SK-N-SH (cell line): ENCODE measurements around the gene SASH1. TPM values are rescaled to one million over a fixed set of nuclear protein-coding genes. Genes with fewer than 3 reads are reported as not detected.

ENCODE experiments used
- CTCF ChIA-PET: fragments of 300-600, 350-600 bp; formaldehyde crosslinking; extraction: SDS; loops from one replicate; lab custom pipeline; 2021; lab: Yijun Ruan, JAX
- POLR2A ChIA-PET: fragments of 350-600 bp; sonication (Branson Sonifier 250); formaldehyde crosslinking; extraction: SDS; loops from one replicate; lab custom pipeline; 2020; ENCODE audit warnings: antibody characterized with exemption, inconsistent platforms; lab: Yijun Ruan, JAX
- DNase-seq: peaks from one replicate; pipeline ENCODE4 v3.0.0; 2012
- H2AFZ ChIP-seq: fragments of 200-600 bp; sonication (generic); 2 replicates; pipeline ENCODE4 v1.8.1; 2016; ENCODE audit warnings: antibody characterized with exemption, mild to moderate bottlenecking, low read depth
- H3F3A ChIP-seq: fragments of 200-600 bp; sonication (generic); replicated peaks from 2 replicates; pipeline ENCODE3; 2016; ENCODE audit warnings: antibody characterized with exemption, mild to moderate bottlenecking; ENCODE audit not compliant: insufficient read depth
- H3K27ac ChIP-seq, 2 experiments: fragments of 200-500 bp in 1 of 2; fragments of 200-600 bp in 1 of 2; sonication (Bioruptor generic) in 1 of 2; sonication (generic), shearing (Covaris generic) in 1 of 2; 2 replicates each; pipeline versions ENCODE4 v1.5.1 to v1.6.1; 2014 to 2016; ENCODE audit warnings: low read depth in 2 of 2, inconsistent platforms in 1 of 2, low read length in 1 of 2, mild to moderate bottlenecking in 1 of 2, mixed read lengths in 1 of 2
- H3K27me3 ChIP-seq: fragments of 200-600 bp; sonication (generic), shearing (Covaris generic); 2 replicates; pipeline ENCODE4 v1.6.1; 2016; ENCODE audit warnings: mixed run types; ENCODE audit not compliant: insufficient read depth
- H3K36me3 ChIP-seq, 2 experiments: fragments of 200-500 bp in 1 of 2; fragments of 200-600 bp in 1 of 2; sonication (Bioruptor generic) in 1 of 2; sonication (generic) in 1 of 2; replicated peaks in 1 of 2; 2 replicates each; pipeline versions ENCODE3 to v1.5.1; 2014 to 2016; ENCODE audit warnings: low read length in 1 of 2, mild to moderate bottlenecking in 1 of 2; ENCODE audit not compliant: insufficient read depth in 2 of 2, control insufficient read depth in 1 of 2
- H3K4me1 ChIP-seq, 2 experiments: fragments of 200-500 bp in 1 of 2; fragments of 200-600 bp in 1 of 2; sonication (Bioruptor generic) in 1 of 2; sonication (generic), shearing (Covaris generic) in 1 of 2; 2 replicates each; pipeline versions ENCODE4 v1.5.1 to v1.6.1; 2014 to 2016; ENCODE audit warnings: low read depth in 1 of 2, low read length in 1 of 2, mixed run types in 1 of 2; ENCODE audit not compliant: insufficient read depth in 2 of 2, control insufficient read depth in 1 of 2
- H3K4me2 ChIP-seq: fragments of 200-600 bp; sonication (generic), shearing (Covaris generic); 2 replicates; pipeline ENCODE4 v1.6.1; 2017; ENCODE audit warnings: mixed run types
- H3K4me3 ChIP-seq, 2 experiments: fragments of 200-500 bp in 1 of 2; fragments of 200-600 bp in 1 of 2; sonication (Bioruptor generic) in 1 of 2; sonication (generic), shearing (Covaris generic) in 1 of 2; 2 replicates each; pipeline versions ENCODE4 v1.5.1 to v1.8.1; 2014 to 2016; ENCODE audit warnings: low read depth in 2 of 2, inconsistent platforms in 1 of 2, low read length in 1 of 2, mild to moderate bottlenecking in 1 of 2, mixed read lengths in 1 of 2, moderate library complexity in 1 of 2
- H3K79me2 ChIP-seq: fragments of 200-600 bp; sonication (generic); 2 replicates; pipeline ENCODE4 v1.8.1; 2017; ENCODE audit warnings: mild to moderate bottlenecking; ENCODE audit not compliant: insufficient read depth
- H3K9ac ChIP-seq: fragments of 200-600 bp; sonication (generic); 2 replicates; pipeline ENCODE4 v1.6.1; 2017; ENCODE audit warnings: mixed run types
- H3K9me2 ChIP-seq: fragments of 200-600 bp; sonication (generic); 2 replicates; pipeline ENCODE4 v1.6.1; 2017; ENCODE audit warnings: mixed run types
- H3K9me3 ChIP-seq: fragments of 200-600 bp; sonication (generic); 2 replicates; pipeline ENCODE4 v1.6.1; 2017; ENCODE audit warnings: mixed run types, mild to moderate bottlenecking, moderate library complexity
- H4K20me1 ChIP-seq: fragments of 200-600 bp; sonication (generic); 2 replicates; pipeline ENCODE4 v1.6.1; 2017; ENCODE audit warnings: mild to moderate bottlenecking, mixed run types; ENCODE audit not compliant: insufficient read depth
- CHD2 ChIP-seq: fragments of 150-350 bp; IDR thresholded peaks from 2 replicates; pipeline ENCODE4 v1.6.1; 2018; ENCODE audit warnings: low read length; ENCODE audit not compliant: partially characterized antibody
- FOXJ3 ChIP-seq: sonication (generic); formaldehyde crosslinking; IDR thresholded peaks from 2 replicates; pipeline ENCODE4 v1.5.1; 2020; ENCODE audit warnings: mild to moderate bottlenecking, missing genetic modification reagents
- FOXM1 ChIP-seq: IDR thresholded peaks from 2 replicates; pipeline ENCODE4 v1.4.0; 2012; ENCODE audit warnings: low read depth, mild to moderate bottlenecking
- GABPA ChIP-seq: IDR thresholded peaks from 2 replicates; pipeline ENCODE4 v1.4.0; 2012; ENCODE audit warnings: low read depth, mild to moderate bottlenecking
- MXI1 ChIP-seq: IDR thresholded peaks from 2 replicates; pipeline ENCODE4 v1.6.1; 2012; ENCODE audit warnings: mild to moderate bottlenecking, low read depth, low read length, improper control_type of control experiment
- NFIC ChIP-seq: IDR thresholded peaks from 2 replicates; pipeline ENCODE4 v1.4.0; 2012; ENCODE audit warnings: borderline replicate concordance
- NRF1 ChIP-seq: IDR thresholded peaks from 2 replicates; pipeline ENCODE4 v1.6.1; 2012; ENCODE audit warnings: low read depth, mild to moderate bottlenecking, low read length
- POLR2AphosphoS5 ChIP-seq: IDR thresholded peaks from 2 replicates; pipeline ENCODE4 v1.6.1; 2012; ENCODE audit warnings: low read depth, low read length
- RAD21 ChIP-seq: IDR thresholded peaks from 2 replicates; pipeline ENCODE4 v1.6.1; 2012; ENCODE audit warnings: mild to moderate bottlenecking, low read length
- RFX5 ChIP-seq: IDR thresholded peaks from 2 replicates; pipeline ENCODE4 v1.6.1; 2012; ENCODE audit warnings: mild to moderate bottlenecking, improper control_type of control experiment, low read length
- SIN3A ChIP-seq: IDR thresholded peaks from 2 replicates; pipeline ENCODE4 v1.6.1; 2012; ENCODE audit warnings: low read depth, mild to moderate bottlenecking, low read length, moderate library complexity, borderline replicate concordance
- SMC3 ChIP-seq: IDR thresholded peaks from 2 replicates; pipeline ENCODE4 v1.6.1; 2012; ENCODE audit warnings: low read depth, low read length, improper control_type of control experiment
- TAF1 ChIP-seq: IDR thresholded peaks from 2 replicates; pipeline ENCODE4 v1.6.1; 2012; ENCODE audit warnings: low read depth, mild to moderate bottlenecking, low read length, moderate library complexity, borderline replicate concordance
- TEAD4 ChIP-seq: IDR thresholded peaks from 2 replicates; pipeline ENCODE4 v1.4.0; 2012; ENCODE audit warnings: mild to moderate bottlenecking, borderline replicate concordance; ENCODE audit not compliant: insufficient read depth
- YY1 ChIP-seq: IDR thresholded peaks from 2 replicates; pipeline ENCODE4 v1.4.0; 2012; ENCODE audit warnings: low read depth, mild to moderate bottlenecking
- WGBS: methylation state at CpG from one replicate; pipeline ENCODE4 v1.1.6; 2017; ENCODE audit warnings: low lambda C conversion rate; 5-methylcytosine and 5-hydroxymethylcytosine counted together
- polyA plus RNA-seq, 3 experiments: library from polyadenylated mRNA; depleted of rRNA; stranded (reverse); fragments of >200 nt; gene quantifications; 2 replicates each; pipeline ENCODE4 v1.2.3, GENCODE V29; 2012
- TF ChIP-seq, protein P1 (sequence below): IDR thresholded peaks from 2 replicates; pipeline ENCODE4 v1.6.1; 2012; ENCODE audit warnings: mild to moderate bottlenecking, low read depth, low read length, moderate library complexity
- TF ChIP-seq, protein P2 (sequence below): fragments of 150-350 bp; IDR thresholded peaks from 2 replicates; pipeline ENCODE4 v1.6.1; 2017; ENCODE audit warnings: antibody characterized with exemption, low read length, low read depth, borderline replicate concordance
- TF ChIP-seq, protein P3 (sequence below): IDR thresholded peaks from 2 replicates; pipeline ENCODE4 v1.4.0; 2012; ENCODE audit warnings: low read depth
- TF ChIP-seq, protein P4 (sequence below): fragments of 200-600 bp; sonication (generic); IDR thresholded peaks from 2 replicates; pipeline ENCODE4 v1.6.1; 2017; ENCODE audit warnings: antibody characterized with exemption, mild to moderate bottlenecking, moderate library complexity
- TF ChIP-seq, protein P5 (sequence below): IDR thresholded peaks from 2 replicates; pipeline ENCODE4 v1.4.0; 2012; ENCODE audit warnings: low read depth, borderline replicate concordance

The SASH1 gene
- polyA plus RNA-seq, 1 of the 3 experiments (the other 2 are of a cell fraction) = 19.8 TPM

DNA sequence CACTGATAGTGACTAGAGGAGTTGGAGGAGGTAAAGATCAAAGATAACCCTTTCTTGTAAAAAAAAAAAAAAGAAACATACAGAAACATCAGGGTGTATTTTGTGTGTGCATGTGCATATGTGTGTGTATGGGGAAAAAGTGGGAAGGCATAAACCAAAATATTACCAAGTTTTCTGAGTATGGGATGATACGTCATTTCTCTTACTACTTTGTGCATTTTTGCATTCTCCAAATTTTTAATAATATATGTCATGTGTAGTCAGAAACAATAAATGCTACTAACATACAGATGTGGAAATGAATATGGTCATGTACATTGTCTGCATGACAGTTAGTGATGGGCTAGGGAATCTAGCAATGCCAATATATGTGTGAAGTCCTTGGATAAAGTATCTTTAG, 161.1 kb downstream of the SASH1 start:
- Histone ChIP-seq H3K4me3 (no peak overlapping the region), H3K9ac (no peak overlapping the region)
- POLR2A ChIA-PET = no interaction called here
- TF ChIP-seq, protein P1, sequence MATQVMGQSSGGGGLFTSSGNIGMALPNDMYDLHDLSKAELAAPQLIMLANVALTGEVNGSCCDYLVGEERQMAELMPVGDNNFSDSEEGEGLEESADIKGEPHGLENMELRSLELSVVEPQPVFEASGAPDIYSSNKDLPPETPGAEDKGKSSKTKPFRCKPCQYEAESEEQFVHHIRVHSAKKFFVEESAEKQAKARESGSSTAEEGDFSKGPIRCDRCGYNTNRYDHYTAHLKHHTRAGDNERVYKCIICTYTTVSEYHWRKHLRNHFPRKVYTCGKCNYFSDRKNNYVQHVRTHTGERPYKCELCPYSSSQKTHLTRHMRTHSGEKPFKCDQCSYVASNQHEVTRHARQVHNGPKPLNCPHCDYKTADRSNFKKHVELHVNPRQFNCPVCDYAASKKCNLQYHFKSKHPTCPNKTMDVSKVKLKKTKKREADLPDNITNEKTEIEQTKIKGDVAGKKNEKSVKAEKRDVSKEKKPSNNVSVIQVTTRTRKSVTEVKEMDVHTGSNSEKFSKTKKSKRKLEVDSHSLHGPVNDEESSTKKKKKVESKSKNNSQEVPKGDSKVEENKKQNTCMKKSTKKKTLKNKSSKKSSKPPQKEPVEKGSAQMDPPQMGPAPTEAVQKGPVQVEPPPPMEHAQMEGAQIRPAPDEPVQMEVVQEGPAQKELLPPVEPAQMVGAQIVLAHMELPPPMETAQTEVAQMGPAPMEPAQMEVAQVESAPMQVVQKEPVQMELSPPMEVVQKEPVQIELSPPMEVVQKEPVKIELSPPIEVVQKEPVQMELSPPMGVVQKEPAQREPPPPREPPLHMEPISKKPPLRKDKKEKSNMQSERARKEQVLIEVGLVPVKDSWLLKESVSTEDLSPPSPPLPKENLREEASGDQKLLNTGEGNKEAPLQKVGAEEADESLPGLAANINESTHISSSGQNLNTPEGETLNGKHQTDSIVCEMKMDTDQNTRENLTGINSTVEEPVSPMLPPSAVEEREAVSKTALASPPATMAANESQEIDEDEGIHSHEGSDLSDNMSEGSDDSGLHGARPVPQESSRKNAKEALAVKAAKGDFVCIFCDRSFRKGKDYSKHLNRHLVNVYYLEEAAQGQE = no peak
- TF ChIP-seq, protein P2, sequence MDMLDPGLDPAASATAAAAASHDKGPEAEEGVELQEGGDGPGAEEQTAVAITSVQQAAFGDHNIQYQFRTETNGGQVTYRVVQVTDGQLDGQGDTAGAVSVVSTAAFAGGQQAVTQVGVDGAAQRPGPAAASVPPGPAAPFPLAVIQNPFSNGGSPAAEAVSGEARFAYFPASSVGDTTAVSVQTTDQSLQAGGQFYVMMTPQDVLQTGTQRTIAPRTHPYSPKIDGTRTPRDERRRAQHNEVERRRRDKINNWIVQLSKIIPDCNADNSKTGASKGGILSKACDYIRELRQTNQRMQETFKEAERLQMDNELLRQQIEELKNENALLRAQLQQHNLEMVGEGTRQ = no peak
- TF ChIP-seq TAF1 (no peak), NFIC (no peak), YY1 (no peak), NRF1 (no peak), FOXJ3 (no peak), CHD2 (no peak), POLR2AphosphoS5 (no peak), RAD21 (no peak), SMC3 (no peak), TEAD4 (no peak), RFX5 (no peak), FOXM1 (no peak), GABPA (no peak), SIN3A (no peak), MXI1 (no peak)
- TF ChIP-seq, protein P3, sequence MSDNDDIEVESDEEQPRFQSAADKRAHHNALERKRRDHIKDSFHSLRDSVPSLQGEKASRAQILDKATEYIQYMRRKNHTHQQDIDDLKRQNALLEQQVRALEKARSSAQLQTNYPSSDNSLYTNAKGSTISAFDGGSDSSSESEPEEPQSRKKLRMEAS = no peak
- TF ChIP-seq, protein P4, sequence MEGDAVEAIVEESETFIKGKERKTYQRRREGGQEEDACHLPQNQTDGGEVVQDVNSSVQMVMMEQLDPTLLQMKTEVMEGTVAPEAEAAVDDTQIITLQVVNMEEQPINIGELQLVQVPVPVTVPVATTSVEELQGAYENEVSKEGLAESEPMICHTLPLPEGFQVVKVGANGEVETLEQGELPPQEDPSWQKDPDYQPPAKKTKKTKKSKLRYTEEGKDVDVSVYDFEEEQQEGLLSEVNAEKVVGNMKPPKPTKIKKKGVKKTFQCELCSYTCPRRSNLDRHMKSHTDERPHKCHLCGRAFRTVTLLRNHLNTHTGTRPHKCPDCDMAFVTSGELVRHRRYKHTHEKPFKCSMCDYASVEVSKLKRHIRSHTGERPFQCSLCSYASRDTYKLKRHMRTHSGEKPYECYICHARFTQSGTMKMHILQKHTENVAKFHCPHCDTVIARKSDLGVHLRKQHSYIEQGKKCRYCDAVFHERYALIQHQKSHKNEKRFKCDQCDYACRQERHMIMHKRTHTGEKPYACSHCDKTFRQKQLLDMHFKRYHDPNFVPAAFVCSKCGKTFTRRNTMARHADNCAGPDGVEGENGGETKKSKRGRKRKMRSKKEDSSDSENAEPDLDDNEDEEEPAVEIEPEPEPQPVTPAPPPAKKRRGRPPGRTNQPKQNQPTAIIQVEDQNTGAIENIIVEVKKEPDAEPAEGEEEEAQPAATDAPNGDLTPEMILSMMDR = no peak
- TF ChIP-seq, protein P5, sequence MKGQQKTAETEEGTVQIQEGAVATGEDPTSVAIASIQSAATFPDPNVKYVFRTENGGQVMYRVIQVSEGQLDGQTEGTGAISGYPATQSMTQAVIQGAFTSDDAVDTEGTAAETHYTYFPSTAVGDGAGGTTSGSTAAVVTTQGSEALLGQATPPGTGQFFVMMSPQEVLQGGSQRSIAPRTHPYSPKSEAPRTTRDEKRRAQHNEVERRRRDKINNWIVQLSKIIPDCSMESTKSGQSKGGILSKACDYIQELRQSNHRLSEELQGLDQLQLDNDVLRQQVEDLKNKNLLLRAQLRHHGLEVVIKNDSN = no peak
- TF ChIP-seq, all 33 proteins: peak for 0
- DNase-seq = no peak
- CTCF ChIA-PET = no interaction called here
- H2AFZ ChIP-seq = no peak overlapping the region
- H3K79me2 ChIP-seq = peaks cover 80% of the 10 kb centered on the region
- no peaks in the 10 kb centered on the region for H4K20me1 ChIP-seq
- H3K4me2 ChIP-seq = no peak overlapping the region
- 0 out of 4 replicates have a peak overlapping the region, but pooled peaks of 1 of the 2 experiments have one; percentile 98 for H3K27ac ChIP-seq
- H3K36me3 ChIP-seq = peaks cover 0 to 15% of the 10 kb centered on the region in 2 experiments
- 68% methylated on average over 1 of the region's 1 CpG for WGBS
- H3K4me1 ChIP-seq = peaks cover 2 to 37% of the 10 kb centered on the region in 2 experiments; a peak in 3 of 4 replicates
- H3K27me3 ChIP-seq = no peaks in the 10 kb centered on the region
- no peaks in the 10 kb centered on the region for H3K9me2 ChIP-seq
- no peaks in the 10 kb centered on the region for H3K9me3 ChIP-seq
- H3F3A ChIP-seq = peaks cover 52% of the 10 kb centered on the region
